HG03457 (cell line): ENCODE results near the gene LIN7C.
"Not testable (repeated sequence)": the region's sequence is repeated elsewhere in the genome, so short reads cannot be mapped to it uniquely, and the experiment has no call there.

Source experiments
- ATAC-seq: cut with Tn5 transposase; IDR thresholded peaks from one replicate; pipeline ENCODE4 v1.9.1; 2021; ENCODE audit warnings: moderate number of reproducible peaks; ENCODE audit not compliant: unreplicated experiment

LIN7C gene

GRCh38 chr11:27506200-27507182, at the start of gene LIN7C:
LIN7C (minus strand) TSS chr11:27506769; CDS start chr11:27506752, 17 bp downstream.
- peak; percentile 95 for ATAC-seq

GRCh38 chr11:27555264-27555663, 48.7 kb upstream of the LIN7C start:
- ATAC-seq, result no peak

GRCh38 chr11:27553186-27553585, 46.6 kb upstream of the LIN7C start:
- no peak for ATAC-seq

DNA sequence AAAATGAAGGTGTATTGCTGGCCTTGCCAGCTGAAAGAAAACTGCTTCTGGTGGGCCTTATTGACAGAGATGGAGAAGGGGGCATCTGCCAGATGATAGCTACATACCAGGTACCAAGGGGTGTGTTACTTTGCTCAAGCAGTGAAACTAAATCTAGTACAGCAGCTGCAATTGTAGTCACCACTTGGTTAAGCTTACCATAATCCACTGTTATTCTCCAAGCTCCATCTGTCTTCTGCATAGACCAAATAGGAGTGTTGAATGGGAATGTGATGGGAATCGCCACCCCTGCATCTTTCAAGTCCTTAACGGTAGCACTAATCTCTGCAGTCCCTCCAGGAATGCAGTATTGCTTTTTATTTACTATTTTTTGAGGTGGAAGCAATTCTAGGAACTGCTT, 45.8 kb upstream of the LIN7C start:
- no peak for ATAC-seq

DNA sequence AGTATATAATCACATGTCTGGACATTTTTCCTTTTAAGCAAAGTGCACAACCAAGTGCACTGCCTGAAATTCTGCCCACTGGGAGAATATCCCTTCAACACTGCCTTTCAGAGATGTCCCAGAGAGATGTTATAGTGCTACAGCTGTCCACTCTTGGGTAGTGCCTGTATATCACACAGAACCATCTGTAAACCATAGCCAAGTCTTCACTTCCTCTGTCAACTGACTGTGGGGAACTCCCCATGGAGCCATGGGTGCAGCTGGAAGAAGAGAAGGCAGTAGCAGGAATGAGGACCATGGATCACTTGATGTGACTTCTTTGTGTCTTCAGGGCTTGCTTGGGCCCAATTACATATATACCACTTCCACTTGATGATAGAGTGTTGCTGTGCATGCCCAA, 44.6 kb upstream of the LIN7C start:
- no peak for ATAC-seq

DNA sequence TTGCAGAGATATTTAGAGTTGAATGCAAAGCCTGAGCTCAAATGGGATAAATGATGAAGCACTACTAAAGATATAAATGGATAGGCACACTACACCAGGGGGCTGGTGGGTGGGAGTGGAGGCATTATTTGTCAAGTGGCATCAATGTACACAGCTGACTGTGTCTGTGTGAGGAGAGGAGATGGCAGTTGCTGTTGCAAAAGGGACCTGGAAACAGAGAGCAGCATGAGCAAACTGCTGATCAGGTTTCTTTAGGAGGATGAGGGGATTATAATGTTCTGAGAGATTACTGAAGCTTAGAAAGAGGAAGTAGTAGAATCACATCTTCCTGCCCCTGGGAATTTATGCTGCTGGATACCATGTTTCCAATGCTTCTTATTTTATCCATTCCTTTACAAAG, 39.4 kb upstream of the LIN7C start:
- ATAC-seq, result no peak

- no peak for ATAC-seq
These were observed 38.5 kb upstream of the LIN7C start for GRCh38 chr11:27545035-27545434.

DNA sequence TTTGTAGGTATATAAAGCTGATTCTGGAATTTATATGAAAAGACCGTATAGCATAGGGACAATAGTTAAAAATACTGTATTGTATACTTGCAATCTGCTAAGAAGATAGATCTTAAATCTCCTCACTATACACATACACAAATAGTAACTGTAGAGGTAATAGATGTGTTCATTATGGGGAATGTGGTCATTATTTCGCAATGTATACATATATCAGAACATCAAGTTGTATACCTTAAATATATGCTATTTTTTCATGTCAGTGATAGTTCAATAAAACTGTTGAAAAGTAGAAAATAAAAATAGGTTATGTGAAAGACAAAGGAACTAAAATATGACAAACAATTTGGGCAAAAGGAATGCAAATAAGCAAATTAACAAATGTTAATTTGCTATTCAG, 35.2 kb upstream of the LIN7C start:
- no peak for ATAC-seq

DNA sequence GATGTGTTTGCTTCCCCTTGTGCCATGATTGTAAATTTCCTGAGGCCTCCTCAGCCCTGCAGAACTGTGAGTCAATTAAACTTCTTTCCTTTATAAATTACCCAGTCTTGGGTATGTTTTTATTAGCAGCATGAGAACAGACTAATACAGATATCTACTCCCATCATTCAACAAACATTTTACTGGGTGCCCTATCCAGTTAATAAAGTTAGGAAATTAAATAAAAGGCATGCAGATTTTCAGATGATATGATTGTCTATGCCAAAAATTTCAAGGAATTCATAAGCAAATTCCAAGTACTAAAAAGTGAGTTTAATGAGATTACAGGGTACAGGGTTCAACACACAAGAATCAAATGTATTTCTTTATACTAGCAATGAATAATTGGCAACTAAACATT, 33.5 kb upstream of the LIN7C start:
- ATAC-seq, result no peak

DNA sequence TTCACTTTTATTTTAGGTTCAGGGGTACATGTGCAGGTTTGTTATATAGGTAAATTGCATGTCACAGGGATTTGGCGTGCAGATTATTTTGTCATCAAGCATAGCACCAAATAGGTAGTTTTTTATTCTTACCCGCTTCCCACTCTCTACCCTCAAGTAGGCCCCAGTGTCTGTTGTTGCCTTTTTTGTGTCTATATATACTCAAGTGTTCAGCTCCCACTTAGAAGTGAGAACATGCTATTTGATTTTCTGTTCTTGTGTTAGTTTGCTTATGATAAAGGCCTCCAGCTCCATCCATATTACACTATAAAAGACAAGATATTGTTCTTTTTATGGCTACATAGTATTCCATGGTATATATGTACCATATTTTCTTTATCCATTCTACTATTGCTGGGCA, 28.5 kb upstream of the LIN7C start:
- no peak for ATAC-seq

GRCh38 chr11:27532652-27533325, 26.2 kb upstream of the LIN7C start:
- no peak for ATAC-seq

DNA sequence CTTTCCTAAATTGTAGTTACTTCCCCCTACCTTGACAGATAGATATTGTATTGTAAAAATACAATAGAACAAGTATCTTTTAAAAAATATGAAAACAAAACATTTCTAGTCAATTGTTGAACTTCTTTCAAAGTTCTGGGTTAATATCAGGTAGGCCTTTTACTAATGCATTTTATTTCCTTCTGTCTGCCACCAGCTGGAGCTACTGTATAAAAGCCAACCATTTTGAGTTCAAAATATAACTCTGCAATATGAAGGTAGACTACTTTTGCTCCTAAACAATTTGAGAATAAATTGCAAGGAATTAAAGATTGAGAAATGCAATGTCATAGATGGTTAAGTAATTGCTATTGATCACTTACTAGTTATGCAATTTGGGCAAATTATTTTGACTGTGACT, 22.1 kb upstream of the LIN7C start:
- ATAC-seq, result no peak

- no peak for ATAC-seq
These were observed 20.0 kb upstream of the LIN7C start for GRCh38 chr11:27526535-27526934.

DNA sequence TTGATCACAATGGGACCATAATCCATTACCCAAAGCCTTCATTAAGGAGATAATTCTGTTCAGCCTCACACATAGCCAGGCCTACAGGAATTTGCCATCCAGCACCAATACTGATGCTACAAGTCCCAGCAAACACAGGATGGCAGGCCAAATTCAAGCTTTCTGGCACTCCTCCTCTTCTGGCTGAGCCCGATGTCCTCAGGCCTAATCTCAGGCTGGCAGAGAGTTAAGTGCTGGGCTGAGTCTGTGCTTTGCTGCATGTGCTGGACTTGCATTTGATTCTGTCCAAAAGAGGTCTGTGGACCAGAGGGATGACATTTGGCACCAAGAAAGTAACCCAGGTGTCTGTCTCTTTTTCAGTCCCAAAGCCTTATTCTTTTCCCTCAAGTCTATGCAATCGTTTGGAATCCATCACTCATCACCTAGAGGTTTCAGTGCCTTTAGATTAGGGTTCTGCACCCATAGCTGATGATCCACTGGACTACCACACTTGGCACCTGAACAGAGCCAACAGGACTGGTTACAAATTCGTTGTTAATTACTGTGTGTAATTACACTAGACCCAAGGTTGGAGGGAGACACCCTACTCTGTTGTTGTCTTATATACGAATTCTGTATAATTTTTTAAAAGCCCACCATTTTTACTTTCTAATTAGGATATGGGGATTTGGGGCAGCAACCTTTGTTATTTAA, 19.4 kb upstream of the LIN7C start:
- ATAC-seq, result no peak

DNA sequence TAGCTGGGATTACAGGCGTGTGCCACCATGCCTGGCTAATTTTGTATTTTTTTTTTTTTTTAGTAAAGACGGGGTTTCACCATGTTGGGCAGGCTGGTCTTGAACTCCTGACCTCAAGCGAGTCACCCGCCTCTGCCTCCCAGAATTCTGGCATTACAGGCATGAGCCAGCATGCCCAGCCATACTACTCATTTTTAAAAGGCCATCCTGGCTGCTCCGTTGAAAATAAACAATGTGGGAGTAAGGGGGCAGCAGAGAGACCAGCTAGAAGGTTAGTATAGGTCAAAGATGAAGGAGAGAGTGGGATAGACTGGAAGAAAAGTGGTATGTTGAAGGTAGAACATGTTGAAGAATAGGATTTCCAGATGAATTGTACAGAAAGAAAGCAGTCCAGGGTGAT, 17.6 kb upstream of the LIN7C start:
- no peak for ATAC-seq

DNA sequence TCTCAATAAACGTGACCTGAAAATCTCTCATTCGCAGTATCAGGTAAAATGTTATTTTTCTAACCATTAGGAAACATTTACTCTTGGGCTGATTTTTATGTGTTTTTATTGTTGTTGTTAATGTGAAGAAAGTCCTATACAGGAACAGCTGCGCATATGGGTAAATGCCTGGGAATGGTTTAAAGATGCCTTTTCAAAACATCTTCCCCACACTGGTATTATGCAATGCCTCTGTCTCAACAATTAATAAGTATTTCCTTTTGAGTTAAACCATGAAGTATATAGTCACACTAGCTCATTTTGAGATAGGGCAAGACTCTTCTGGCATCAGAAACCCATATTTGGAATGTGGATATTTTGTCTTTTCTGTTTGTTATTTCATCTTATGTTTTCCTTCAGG, 13.7 kb upstream of the LIN7C start:
- ATAC-seq, result no peak

DNA sequence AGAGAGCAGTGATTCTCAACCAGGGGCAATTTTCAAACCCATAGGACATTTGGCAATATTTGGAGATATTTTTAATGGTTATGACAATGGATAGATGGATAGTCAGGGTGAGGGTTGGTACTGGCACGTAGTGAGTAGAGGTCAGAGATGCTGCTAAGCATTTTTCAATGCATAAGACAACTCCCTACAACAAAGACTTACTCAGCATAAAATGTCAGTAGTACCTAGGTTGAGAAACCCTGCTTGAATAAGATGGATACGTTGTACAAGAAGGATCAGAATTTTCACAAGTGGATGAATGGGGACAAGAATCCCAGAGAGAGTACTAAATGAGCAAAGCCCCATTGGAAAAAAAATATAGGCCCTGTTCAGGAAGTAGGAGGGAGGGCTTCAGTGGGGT, 11.9 kb upstream of the LIN7C start:
- ATAC-seq, result no peak

- not testable (repeated sequence) for ATAC-seq
These were observed 10.9 kb upstream of the LIN7C start for GRCh38 chr11:27517490-27517889.

GRCh38 chr11:27514558-27514957, 8.0 kb upstream of the LIN7C start:
- no peak for ATAC-seq

DNA sequence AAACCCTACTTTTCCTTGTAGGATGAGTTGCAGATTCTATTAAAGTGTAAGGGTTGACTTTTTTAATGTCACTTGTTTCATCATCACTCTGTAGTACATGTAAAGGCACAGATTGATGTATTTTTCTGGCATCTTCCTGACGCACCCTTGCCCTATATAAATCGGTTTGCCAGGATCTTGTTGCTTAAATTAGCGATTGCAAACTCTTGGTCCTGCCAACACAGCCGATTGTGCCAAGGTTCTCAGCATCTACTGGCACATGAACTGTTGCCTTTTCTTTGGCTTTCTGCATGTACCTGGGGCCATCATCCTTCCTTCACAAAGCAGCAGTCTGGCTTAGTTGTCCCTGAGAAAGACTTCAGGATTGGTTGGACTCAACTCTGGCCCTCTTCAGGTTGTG, 7.5 kb upstream of the LIN7C start:
- ATAC-seq, result no peak

DNA sequence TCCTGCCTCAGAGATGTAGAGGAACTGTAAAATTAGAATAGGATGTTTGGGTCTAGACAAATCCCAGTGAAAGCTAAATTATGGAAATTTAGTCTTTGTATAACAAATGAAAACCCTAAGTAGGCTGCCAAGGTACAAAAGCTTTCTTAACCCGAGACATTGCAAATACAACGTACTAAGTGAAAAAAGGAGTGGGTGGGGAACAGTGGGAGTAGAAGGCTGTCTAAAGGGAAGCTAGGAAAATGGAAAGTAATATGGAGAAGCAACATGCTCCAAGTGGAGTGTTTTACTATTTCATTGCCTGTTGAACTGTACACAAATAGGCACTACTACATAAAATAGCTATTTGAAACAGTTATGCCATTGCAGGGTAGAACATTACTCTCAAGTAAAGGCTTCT, 6.8 kb upstream of the LIN7C start:
- no peak for ATAC-seq

GRCh38 chr11:27512238-27512637, 5.7 kb upstream of the LIN7C start:
- no peak for ATAC-seq
